Kasumi-1 (cell line): Measurements from ENCODE around the gene C2.
"Not testable (repeated sequence)": the region's sequence is repeated elsewhere in the genome, so short reads cannot be mapped to it uniquely, and the experiment has no call there.

Experiments used
- DNase-seq, 2 experiments: peaks; one replicate each; lab custom pipeline; 2025; lab: John Stamatoyannopoulos, UW

The C2 gene

GRCh38 chr6:31958412-31958740 is 30.9 kb downstream of the C2 start:
- DNase-seq, result no peak

- DNase-seq, result peak; percentile 97 to 98
Measured at GRCh38 chr6:31958741-31959739, 31.5 kb downstream of the C2 start, which contains the start of the genes NELFE and SKIC2. NELFE (minus strand) TSS chr6:31958971; CDS start chr6:31958446, 525 bp downstream. SKIC2 (plus strand) TSS chr6:31959175; CDS start chr6:31959193, 18 bp downstream.

- DNase-seq, result no peak
Measured at GRCh38 chr6:31961616-31962015, 34.1 kb downstream of the C2 start.

- DNase-seq, result no peak
Measured at GRCh38 chr6:31963921-31964320, 36.4 kb downstream of the C2 start.

GRCh38 chr6:31965700-31966099 is 38.2 kb downstream of the C2 start:
- DNase-seq, result no peak

GRCh38 chr6:31966506-31966905 is 39.0 kb downstream of the C2 start:
- DNase-seq, result no peak

- no peak for DNase-seq
Measured at GRCh38 chr6:31966997-31967925, 39.7 kb downstream of the C2 start.

GRCh38 chr6:31967926-31968320 is 40.4 kb downstream of the C2 start:
- DNase-seq, result no peak

GRCh38 chr6:31968326-31968725 is 40.8 kb downstream of the C2 start:
- no peak for DNase-seq

GRCh38 chr6:31968791-31969711 is 41.5 kb downstream of the C2 start:
- DNase-seq, result no peak

GRCh38 chr6:31969712-31970603 is 42.4 kb downstream of the C2 start:
- no peak for DNase-seq

GRCh38 chr6:31970604-31971271 is 43.2 kb downstream of the C2 start:
- DNase-seq, result no peak

- DNase-seq, result no peak
Measured at GRCh38 chr6:31971279-31971992, 43.9 kb downstream of the C2 start.

- DNase-seq, result peak; percentile 93 to 95
Measured at GRCh38 chr6:31971993-31972708, 44.6 kb downstream of the C2 start, which contains the start of gene DXO. DXO (minus strand) TSS chr6:31972138; CDS start chr6:31971675, 463 bp downstream.

- no peak for DNase-seq
Measured at GRCh38 chr6:31972709-31973350, 45.3 kb downstream of the C2 start.

GRCh38 chr6:31976065-31976464 is 48.5 kb downstream of the C2 start:
- not testable (repeated sequence) for DNase-seq

- no peak for DNase-seq
Measured at GRCh38 chr6:31977816-31978431, 50.4 kb downstream of the C2 start.
